MV-4-11 (cell line): Measurements from ENCODE around the gene TM4SF20.
"Not testable (repeated sequence)": the region's sequence is repeated elsewhere in the genome, so short reads cannot be mapped to it uniquely, and the experiment has no call there.

Experiments used
- DNase-seq: peaks from one replicate; lab custom pipeline; 2025; lab: John Stamatoyannopoulos, UW

The TM4SF20 gene

DNA sequence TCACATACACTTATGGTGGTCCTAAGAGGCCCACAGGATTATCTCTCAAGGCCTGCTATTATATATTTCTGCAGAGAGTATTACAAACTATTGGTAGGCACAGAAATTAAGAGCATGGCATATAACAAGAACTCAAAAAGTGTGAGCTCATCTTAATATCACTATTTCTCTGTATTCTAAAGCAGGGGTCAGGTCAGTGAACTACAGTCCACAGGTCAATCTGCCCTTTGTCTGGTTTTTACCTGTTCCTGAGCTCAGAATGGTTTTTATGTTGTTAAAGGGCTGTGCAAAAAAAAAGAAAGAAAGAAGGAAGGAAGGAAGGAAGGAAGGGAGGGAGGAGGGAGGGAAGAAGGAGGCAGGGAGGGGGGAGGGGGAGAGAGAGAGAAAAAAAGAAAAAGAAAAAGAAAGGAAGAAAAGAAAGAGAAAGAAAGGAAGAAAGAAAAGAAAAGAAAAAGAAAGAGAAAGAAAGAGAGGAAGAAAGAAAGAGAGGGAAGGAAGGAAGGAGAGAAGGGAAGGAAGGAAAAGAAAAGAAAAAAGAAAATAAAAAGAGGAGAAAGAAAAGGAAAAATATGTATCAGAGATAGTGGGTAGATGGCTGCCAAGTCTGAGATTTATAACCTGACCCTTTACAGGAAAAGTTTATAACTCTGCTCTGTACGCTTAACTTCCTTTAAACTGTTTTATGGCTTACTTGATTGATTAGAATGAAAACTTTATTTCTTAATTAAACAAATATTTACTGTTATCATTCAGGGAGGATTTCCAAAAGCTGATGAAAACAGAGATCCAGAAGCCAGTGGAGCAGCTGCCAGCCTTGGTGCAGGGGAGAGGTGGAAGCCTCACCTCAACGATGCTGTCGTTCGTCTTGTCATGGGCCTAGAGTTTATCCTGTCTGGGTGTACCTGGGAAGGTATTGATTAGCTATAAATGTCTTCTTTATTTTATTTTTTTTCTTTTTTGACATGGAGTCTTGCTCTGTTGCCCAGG, 19.9 kb upstream of the TM4SF20 start:
- DNase-seq: no peak

DNA sequence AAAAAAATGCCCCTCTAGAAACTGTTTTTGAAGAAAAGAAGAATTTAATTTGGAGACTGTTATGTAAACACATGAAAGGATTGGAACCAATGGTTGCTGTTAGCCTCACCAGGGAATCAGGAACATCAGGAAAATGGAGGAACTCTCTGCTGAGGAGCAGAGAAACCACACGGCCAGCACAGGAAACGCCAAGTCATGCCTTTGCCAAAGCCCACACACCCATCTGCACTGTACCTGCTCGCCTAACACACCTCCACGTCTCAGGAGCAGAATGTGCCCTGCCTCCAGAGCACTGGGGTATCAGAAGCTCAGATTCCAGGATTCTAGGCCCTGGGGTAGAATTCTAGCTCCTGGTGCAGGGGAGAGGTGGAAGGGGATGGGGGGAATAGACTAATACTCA, 18.5 kb upstream of the TM4SF20 start:
- no peak for DNase-seq

DNA sequence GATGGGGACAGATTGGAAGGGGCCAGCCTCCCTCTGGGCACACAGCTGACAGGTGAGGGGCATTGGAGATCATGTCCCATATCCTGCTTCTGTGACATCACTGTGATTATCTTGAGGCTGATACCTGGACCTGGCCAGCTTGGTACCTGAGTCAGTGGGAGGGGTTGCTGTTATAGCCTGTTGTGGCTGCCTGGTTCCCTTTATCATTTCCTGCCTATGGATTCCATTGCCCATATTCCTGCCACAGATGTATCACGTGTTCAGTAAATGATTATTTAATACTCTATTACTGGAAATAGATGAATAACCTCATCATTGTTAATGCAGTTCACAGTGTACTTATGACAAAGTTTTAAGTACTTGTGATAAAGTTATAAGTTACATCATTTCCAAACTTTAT, 16.4 kb upstream of the TM4SF20 start:
- DNase-seq: no peak

DNA sequence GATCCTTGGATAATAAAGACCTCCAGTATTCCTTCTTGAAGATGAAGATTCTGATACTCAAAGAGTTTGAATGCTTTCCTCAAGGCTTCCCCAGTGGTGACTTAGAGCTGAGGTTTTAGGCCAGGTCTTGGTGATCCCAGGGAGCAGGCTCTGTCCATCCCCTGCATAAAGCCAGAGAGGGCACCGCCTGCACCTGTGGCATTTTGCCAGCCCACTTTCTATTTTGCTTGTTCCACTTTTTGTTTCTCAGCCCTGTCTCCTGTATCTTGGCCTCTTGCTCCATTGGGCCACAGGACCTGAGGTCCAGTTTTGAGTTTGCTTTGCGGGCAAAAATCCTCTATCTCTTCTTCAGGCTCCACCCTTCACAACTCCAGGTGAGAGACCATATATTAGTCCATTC, 15.3 kb upstream of the TM4SF20 start:
- no peak for DNase-seq

DNA sequence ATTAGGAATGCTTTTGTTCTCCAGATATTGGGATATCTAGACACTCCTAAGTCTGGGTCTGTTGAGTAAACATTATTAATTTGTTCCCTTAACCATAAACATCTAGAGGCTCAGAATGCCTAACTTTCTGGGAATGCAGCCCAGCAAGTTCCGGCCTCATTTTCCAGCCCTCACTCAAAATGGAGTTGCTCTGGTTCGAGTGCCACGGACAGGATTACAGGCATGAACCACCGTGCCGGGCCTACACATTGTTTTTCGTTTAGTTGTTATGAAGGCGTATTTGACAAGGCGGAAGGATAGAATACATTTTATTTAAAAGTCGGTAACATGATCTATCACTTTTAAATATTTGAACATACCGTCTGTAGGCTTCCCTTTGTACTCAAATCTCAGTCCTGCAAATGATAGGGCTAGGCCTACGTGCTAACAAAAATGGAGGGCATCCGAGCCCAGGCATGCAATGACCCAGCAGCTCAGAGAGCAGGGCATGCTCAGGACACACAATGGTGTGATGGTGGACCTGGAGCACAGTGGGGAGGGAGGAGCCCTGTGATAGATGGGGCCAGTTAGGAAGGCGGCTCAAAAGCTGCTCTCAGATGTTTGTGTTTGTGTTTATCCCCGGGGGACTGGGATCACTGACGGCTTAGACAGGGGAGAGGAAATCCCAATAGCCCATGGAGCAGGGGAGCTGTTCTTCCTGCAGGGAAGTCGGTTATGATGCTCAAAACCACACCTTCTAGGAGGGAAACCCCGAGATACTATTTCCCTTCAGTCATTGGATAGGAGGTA, 11.6 kb upstream of the TM4SF20 start:
- DNase-seq: no peak

DNA sequence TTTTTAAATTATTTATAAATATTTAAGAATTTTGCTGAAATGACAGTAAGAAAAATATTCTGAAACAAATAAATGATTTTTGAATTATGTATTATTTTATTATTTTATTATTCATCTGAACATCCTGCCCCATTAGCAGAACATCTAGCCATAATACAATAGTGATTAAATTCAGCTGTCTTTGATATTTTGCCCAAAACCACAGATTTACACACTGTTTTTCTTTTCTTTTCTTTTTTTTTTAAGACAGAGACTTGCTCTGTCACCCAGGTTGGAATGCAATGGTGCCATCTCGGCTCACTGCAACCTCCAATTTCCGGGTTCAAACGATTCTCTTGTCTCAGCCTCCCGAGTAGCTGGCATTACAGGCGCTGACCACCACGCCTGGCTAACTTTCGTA, 10.6 kb upstream of the TM4SF20 start:
- DNase-seq: no peak

DNA sequence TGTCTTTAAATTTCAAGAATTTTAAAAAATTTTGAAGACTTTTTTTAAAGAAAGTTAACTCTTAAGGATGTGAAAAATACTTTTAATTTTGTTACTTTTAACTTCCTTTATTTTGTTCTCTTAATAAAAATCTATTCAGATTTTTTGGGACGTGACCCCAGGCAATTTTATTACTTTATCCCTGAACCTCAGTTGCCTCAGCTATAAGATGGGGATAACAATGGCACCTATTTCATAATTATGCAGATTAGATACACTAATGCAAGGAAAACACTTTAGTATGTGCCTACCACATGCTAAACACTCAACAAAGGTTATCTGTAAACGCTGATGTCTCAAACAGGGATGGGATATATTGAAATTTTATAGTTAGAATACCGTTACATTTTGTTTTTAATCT, 10.1 kb upstream of the TM4SF20 start:
- no peak for DNase-seq

DNA sequence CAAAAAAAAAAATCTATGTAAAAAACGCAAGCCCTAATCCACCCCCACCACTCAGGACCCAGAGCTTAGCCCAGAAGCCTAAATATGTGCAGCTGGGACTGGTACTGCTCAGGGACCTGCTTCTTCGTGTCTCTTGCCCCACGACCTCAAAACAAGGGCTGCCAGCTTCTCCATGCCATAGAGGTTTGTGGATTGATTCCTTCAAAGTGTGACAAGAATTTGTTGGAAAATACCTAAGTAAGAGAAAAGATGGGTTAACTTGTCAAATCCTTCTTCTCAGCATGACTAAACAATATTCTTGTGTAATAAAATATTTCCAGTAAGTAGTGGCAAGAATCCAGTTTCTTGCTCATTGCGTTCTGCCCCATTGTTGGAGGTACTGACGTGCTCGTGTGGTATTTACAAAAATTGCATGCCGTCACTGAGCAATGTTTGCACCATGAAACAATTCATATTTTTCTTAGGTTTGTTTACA, 9.5 kb upstream of the TM4SF20 start:
- DNase-seq: no peak

DNA sequence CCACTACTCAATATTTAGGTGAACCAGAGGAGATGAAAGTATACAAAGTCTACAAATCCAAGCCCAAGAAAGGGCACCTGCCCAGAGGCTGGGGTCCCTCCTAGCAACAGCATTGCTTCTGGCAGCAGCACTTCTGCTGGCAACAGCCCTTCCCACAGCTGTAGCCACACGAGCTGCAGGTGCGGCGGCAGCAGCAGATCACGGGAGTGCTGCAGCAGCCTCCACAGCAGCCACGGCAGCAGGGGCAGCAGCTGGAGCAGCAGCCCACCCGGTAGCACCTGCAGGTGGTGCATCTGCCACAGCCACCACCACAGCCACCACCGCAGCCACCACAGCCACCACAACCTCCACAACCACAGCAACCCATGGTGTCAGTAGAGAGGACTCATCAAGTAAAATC, 8.5 kb upstream of the TM4SF20 start, which contains the start of gene SCYGR1:
Gene SCYGR1, minus strand, starts transcription at position 367 of the 400 bp plus-strand sequence. Its CDS starts 0 bp downstream, at position 367.
- not testable (repeated sequence) for DNase-seq

DNA sequence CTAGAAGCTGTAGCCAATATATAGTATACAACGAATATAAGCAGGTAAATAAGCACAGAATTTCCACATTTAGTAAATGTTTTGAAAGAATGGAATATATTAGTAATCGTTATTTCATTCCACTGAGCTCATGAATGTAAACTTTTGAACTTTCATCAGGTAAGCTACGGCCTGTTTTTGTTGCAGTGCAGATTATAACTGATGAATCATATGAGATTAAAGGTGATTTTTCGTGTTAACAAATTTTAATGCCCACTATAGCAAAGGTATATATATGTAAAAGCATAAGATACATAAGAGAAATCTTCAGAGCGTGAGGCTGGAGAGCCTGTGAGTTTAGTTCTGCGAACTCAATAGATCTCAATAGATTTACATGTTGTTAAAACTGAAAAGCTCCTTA, 7.5 kb upstream of the TM4SF20 start:
- DNase-seq: no peak

DNA sequence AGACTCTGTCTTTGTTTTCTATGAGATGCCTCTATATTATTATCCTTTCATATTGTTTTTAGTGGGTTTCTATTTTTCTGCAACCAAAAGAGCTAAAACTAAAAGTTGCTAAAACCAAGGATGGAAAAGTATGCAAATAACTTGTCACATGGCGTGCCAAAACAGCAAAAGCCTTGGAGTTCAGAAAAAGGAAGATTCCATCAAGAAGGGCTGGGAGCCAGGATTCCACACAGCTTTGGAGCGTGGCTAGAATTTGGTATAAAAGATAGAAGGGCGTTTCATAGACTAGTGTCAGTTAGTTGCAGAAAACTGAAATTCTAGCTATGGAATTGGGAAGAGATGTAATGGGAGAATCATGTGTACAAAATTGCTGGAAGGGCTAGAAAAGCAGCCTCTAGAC, 4.6 kb upstream of the TM4SF20 start:
- DNase-seq: no peak

DNA sequence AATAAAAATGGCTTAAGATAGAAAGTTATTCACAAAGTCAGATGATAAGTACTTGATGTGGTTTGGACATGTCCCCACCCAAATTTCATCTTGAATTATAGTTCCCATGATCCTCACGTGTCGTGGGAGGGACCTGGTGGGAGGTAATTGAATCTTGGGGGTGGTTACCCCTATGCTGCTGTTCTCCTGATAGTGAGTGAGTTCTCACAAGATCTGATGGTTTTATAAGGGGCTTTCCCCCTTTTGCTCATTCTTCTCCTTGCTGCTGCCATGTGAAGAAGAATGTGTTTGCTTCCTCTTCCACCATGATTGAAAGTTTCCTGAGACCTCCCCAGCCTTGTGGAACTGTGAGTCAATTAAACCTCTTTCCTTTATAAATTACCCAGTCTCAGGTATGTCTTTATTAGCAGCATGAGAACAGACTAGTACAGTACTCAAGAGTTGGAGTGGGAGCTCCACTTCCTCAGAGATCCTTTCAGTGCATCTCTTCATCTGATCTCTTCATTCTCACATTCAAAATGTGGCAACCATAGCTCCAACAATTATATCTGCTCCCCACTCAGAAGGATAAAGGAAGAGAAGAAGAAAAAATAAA, 3.2 kb upstream of the TM4SF20 start:
- DNase-seq: not testable (repeated sequence)

DNA sequence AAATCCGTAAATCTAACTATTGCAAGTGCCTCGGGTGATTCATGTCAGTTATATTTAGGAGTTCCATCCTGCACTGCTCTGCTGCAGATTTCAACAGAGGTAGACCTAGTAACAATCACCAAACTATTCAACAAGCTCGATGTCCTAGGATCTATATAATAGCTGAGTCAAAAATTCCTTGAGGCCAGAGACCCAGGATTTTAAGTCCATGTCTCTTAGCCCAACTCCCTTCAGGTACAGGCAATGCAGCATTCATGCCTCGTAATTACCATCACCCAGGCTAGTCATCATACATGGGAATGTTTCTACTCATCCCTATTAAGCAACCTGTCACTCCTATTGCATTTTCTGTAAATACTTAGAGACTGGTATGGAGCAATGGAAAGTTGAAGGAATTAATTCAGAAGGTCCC, 729 bp downstream of the TM4SF20 start:
- DNase-seq: no peak

DNA sequence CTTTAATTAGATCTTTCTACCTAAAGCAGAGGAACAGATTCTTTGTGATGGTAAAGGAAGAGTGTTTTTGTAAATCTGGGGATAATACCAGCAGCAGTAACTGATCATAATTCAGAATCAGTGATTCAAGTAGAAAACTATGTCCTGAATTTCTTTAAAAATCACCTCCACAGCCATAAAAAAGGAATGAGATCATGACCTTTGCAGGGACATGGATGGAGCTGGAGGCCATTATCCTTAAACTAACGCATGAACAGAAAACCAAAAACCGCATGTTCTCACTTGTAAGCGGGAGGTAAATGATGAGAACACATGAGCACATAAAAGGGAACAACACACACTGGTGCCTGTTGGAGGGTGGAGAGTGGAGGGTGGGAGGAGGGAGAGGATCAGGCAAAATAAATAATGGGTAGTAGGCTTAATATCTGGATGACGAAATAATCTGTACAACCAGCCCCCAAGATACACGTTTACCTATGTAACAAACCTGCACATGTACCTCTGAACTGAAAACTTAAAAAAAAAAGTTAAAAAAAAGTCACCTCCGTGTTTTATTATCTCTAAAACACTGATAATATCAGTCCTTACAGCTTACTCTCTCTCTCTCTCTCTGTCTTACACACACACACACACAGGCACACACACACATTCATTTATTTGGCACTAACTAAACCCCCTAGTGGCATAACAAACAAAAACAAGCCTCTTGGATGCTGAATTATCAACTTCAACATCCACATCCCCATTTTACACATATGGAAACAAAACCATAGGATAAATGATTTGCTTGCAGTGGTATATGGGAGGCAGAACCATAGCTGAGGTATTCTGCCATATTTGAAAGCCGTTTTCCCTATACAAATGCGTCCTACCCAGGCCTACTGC, 1.4 kb downstream of the TM4SF20 start:
- DNase-seq: peak; percentile 17

DNA sequence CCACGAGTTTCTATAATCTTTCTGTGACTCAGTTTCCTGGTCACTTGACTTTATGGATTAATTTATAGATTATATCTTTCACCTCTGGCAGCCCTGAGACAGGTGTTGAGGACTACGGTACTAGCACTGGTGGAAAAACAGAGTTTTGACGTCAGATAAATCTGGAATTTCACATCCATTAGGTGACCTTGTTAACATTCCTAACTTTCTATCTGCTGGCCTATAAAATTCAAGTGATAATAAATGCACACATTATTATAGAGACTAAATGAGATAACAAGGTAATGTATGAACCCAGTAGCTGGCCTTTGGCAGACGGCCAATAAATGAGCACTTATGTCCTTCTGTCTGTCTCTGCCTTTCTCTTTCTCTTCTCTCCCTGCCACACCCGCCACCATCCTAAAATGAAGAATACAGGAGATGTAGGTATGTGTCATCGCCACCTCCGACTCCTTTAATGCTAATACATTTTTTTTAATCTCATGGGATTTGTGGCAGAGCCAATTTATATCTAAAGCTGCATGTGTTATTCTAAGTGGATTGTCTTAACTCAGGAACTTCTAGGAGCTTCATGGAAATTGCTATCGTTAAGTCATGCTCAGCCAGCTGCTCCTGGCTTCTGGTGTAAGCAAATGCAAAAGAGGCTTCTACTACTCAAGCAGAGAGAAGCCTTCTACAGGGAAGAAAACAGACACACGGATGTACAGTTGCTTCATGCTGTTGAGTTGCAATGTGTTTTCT, 2.3 kb downstream of the TM4SF20 start:
- no peak for DNase-seq

DNA sequence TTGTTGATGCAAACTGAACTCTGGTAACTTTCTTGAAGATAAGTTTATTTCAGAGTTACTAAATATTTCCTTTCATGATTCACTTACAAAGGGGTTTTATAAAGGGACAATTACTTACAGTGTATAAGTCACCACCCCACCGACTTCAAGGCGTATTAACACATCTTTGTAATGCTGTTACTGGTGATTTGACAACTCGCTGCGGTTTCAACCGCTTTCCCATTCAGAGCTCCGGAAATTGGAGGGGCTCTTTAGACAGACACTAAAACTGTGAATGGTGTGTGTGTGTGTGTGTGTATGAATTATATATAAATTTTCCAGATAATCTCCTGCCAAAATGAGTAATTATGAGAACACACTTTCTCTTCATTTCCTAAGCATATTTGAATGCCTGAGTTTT, 4.9 kb downstream of the TM4SF20 start:
- DNase-seq: peak; percentile 89

DNA sequence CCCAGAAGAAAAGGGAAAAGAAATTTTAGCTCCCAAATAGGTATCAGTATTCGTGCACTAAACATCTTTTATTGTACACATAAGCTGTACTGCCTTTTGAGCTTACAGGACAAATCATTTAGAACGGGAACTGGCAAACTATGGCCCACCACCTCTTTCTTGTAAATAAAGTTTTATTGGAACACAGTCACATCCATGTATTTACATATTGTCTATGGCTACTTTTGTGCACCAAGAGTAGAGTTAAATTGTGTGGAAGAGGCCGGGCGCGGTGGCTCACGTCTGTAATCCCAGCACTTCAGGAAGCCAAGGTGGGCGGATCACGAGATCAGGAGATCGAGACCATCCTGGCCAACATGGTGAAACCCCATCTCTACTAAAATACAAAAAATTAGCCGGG, 5.7 kb downstream of the TM4SF20 start:
- DNase-seq: no peak

DNA sequence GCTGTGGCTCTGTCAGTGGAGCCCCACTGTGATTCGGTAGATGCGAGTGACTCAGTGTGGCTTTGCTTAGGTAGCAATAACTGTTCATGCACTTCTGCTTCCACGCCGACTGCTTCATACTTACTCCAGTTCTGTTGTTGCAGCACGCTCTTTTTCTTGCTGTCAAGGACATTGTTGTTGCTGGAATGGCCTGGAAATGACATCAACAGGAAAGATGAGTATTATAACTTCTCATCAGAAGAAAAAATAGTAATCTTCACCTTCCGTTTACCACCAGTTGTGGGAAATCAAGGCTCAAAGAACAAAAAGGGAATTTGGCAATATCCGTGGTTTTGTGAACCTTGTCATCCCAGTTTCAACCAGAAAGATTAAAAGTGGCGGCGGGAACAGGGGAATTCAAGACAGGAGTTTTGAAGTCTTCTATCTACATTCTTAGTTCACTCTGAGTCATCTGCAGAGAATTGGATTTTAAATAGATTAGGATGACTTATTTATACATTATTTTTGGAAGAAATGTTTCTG, 8.3 kb downstream of the TM4SF20 start:
- peak; percentile 89 for DNase-seq

DNA sequence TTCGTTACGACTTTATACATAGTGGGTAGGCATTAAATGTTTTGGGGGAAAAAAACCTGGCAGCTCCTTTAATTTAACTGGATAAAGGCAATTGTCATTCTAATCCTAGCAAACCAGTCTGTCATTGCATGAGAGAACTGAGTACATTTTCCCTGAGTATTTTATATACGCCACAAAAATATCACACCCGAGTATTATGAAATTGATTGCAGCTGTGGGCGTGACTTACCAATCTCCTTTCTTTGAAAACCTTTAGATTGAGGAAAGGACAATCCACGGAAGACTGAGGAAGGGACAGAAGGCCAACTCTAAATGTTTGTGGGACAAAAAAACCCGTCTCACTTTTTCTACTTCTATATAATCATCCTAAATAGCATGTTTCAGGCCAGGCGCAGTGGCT, 9.0 kb downstream of the TM4SF20 start:
- no peak for DNase-seq

DNA sequence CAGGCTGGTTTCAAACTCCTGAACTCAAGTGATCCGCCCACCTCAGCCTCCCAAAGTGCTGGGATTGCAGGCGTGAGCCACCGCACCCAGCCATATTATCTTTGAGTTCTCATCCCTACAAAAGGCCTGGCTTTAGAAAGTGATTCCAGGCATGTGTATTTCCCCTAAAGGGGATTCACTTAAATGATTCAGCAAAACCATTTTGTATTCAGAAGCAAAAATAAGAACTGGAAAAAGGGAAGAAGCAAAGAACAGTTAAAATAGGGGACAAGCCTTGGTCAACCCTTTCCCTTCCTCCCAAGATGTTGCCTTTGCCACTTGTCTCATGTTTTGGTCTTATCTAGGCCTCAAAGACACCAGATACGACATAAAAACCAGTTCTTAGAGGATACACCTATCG, 10.5 kb downstream of the TM4SF20 start:
- peak; percentile 66 for DNase-seq
